Inflammatory macrophage (primary cell): Measurements from ENCODE around the gene ANKLE2.

Experiments used
- DNase-seq, 2 donors: peaks; one replicate each; pipeline ENCODE4 v3.0.0-alpha.2; 2020 to 2022

ANKLE2 gene

DNA sequence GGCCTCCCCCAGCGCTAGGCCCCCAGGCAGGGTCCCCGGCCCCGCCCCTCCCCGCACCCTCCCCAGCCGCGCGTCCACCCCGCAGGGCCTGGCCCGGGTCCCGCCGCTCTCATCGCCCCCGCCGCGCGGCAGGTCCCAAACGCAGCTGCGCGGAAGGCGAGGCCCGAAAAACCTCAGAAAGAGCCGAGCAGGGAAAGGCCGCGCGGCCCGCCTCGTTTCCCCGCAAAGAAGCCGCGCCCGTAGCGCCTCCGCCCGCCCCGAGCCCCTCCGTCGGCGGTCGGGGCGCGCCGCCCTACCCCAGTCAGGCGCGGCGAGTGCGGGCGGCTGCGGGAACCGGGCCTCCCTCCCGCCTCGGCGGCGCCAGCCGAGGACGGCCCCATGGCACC lies 74.8 kb downstream of the ANKLE2 start:
- peak in 1 of 2 donors; percentile 25 for DNase-seq

GRCh38 chr12:132685400-132685799 lies 76.2 kb downstream of the ANKLE2 start:
- no peak for DNase-seq

- no peak for DNase-seq
Observed at GRCh38 chr12:132677492-132677891, 84.1 kb downstream of the ANKLE2 start.

DNA sequence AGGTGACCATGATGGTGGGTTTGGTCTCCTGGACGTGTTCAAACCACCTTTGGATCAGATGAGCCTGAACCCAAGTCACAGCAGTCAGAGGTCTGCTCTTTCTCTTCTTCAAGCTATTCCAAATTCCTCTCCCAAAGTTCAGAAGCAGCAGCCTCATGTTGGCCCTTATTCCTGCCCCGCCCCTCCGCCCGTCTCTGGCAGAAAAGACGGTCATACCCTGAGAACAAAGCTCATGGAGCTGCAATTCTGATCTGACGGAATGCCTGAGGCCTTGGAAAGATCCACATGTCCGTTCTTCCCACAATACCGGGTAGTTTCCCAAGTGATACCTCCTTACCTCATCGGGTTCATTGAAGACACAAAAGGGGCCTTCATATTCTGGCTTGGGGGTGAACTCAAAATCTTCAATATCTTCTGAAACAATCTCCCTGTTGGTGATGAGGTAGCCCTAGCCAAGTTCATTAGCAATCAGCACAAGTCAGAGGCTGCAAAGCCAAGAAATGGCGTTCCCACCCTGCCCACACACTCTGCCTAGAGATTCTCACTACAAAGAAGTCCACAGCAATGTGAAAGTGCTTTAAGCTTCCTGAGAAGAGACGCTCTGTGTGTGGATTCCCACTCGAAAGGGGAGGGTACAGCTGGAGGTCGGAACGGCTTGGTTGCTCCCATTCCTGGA lies 85.7 kb downstream of the ANKLE2 start:
- DNase-seq = no peak
